ENCODE results near the gene P2RY8. TPM values are rescaled to one million over a fixed set of nuclear protein-coding genes. Genes with fewer than 3 reads are reported as not detected.
"Not testable (repeated sequence)": the region's sequence is repeated elsewhere in the genome, so short reads cannot be mapped to it uniquely, and the experiment has no call there.

P2RY8 gene
- total and polyA plus RNA-seq, 4 donors = 0.31 to 5.5 (median 3.0) TPM

DNA sequence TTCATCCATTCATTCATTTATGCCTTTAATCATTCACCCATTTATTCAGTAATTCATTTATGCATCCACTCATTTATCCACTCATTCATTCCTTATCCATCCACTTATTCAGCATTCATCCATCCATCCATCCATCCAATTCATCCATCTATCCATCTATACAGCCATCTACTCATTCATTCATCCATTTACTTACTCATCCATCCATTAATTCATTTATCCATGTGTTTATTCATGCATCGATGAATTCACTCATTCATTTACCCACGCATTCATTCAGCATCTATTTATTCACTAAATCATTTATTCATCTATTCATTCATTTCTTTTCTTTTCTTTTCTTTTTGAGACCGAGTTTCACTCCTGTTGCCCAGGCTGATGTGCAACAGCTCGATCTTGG, 10.4 kb downstream of the P2RY8 start:
- 83 to 89% methylated on average over 4 of the region's 4 CpGs for WGBS, 2 donors
- Histone ChIP-seq H3K27ac (ENCODE audit: low read depth in 1 of 2, low read length in 2 of 2) (no peak overlapping the region), H3K4me3 (ENCODE audit: low read length in 2 of 2) (no peak overlapping the region), H3K4me1 (ENCODE audit: control insufficient read depth in 1 of 2, insufficient read depth in 2 of 2, low read length in 2 of 2) (no peaks in the 10 kb centered on the region), H3K9me3 (ENCODE audit: control insufficient read depth, low read length) (no peaks in the 10 kb centered on the region), H3K27me3 (ENCODE audit: control insufficient read depth in 1 of 2, insufficient read depth in 2 of 2, low read length in 1 of 2) (no peaks in the 10 kb centered on the region), H3K36me3 (ENCODE audit: control insufficient read depth in 1 of 2, insufficient read depth in 2 of 2, low read length in 1 of 2) (no peaks in the 10 kb centered on the region)
- DNase-seq (no peak), ATAC-seq (ENCODE audit: low FRiP score) (no peak)
- intact Hi-C loops (cut with DNase I) = no loop called here

DNA sequence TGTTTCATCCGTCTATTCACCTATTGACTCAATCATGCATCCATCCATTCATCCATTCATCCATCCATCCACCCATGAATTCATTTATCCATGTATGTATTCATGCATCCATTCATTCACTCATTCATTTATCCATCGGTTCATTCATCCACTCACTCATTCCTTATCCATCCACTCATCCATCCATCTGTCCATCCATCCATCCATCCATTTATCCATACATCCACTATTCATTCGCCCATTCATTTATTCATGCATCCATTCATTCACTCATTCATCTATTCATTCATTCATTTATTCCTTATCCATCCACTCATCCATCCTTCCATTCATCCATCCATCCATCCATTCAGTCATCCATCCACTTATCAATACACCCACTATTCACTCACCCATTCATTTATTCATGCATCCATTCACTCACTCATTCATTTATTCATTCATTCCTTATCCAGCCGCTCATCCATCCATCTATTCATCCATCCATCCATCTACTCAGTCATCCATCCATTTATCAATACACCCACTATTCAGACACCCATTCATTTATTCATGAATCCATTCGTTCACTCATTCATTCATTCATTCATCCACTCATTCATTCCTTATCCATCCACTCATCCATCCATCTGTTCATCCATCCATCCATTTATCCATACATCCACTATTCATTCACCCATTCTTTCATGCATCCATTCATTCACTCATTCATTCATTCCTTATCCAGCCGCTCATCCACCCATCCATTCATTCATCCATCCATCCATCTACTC, 11.2 kb downstream of the P2RY8 start:
- Histone ChIP-seq H3K9me3 (ENCODE audit: control insufficient read depth, low read length) (no peaks in the 10 kb centered on the region), H3K27me3 (ENCODE audit: control insufficient read depth in 1 of 2, insufficient read depth in 2 of 2, low read length in 1 of 2) (no peaks in the 10 kb centered on the region), H3K4me3 (ENCODE audit: low read length in 2 of 2) (no peak overlapping the region), H3K4me1 (ENCODE audit: control insufficient read depth in 1 of 2, insufficient read depth in 2 of 2, low read length in 2 of 2) (no peaks in the 10 kb centered on the region), H3K27ac (ENCODE audit: low read depth in 1 of 2, low read length in 2 of 2) (no peak overlapping the region), H3K36me3 (ENCODE audit: control insufficient read depth in 1 of 2, insufficient read depth in 2 of 2, low read length in 1 of 2) (no peaks in the 10 kb centered on the region)
- 78 to 81% methylated on average over 6 of the region's 6 CpGs for WGBS, 2 donors
- DNase-seq (no peak), ATAC-seq (ENCODE audit: low FRiP score) (no peak)
- intact Hi-C loops (cut with DNase I) = no loop called here

DNA sequence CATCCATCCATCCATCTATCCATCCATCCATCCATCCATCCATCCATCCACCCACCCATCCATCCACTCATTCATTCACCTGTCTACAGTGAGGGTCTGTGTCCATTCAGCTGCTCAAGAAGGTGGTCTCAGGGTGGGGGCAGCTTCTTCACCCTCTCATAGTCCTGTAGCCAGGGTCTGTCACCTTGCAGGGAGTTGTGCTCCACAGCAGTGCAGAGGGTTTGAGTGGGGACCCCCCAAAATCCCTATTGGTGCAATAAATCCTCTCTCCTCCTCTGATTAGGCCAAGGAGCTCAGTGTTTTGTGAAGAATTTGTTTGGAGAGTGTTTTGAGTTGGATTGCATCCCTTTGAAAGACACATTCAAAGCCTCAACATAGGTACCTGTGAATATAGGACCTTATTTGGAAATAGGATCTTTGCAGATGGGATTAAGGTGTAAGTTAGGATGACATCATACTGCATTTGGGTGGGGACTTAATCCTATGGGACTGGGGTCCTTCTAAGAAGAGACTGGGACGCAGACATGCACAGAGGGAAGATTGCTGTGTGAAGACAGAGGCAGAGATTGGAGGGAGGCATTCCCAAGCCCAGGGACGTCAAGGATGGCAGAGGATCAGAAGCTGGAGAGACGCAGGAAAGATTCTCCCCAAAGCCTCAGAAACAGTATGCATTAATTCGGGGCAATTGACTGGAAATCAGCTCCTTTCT, 12.0 kb downstream of the P2RY8 start:
- no peaks in the 10 kb centered on the region for H3K36me3 ChIP-seq (ENCODE audit: control insufficient read depth in 1 of 2, insufficient read depth in 2 of 2, low read length in 1 of 2)
- DNase-seq (no peak), ATAC-seq (ENCODE audit: low FRiP score) (no peak)
- no peaks in the 10 kb centered on the region for H3K9me3 ChIP-seq (ENCODE audit: control insufficient read depth, low read length)
- WGBS, 2 donors = 74 to 76% methylated on average over 4 of the region's 4 CpGs
- intact Hi-C loops (cut with DNase I) = no loop called here
- H3K27ac ChIP-seq (ENCODE audit: low read depth in 1 of 2, low read length in 2 of 2) = no peak overlapping the region
- no peaks in the 10 kb centered on the region for H3K27me3 ChIP-seq (ENCODE audit: control insufficient read depth in 1 of 2, insufficient read depth in 2 of 2, low read length in 1 of 2)
- H3K4me1 ChIP-seq (ENCODE audit: control insufficient read depth in 1 of 2, insufficient read depth in 2 of 2, low read length in 2 of 2) = no peaks in the 10 kb centered on the region
- H3K4me3 ChIP-seq (ENCODE audit: low read length in 2 of 2) = no peak overlapping the region

DNA sequence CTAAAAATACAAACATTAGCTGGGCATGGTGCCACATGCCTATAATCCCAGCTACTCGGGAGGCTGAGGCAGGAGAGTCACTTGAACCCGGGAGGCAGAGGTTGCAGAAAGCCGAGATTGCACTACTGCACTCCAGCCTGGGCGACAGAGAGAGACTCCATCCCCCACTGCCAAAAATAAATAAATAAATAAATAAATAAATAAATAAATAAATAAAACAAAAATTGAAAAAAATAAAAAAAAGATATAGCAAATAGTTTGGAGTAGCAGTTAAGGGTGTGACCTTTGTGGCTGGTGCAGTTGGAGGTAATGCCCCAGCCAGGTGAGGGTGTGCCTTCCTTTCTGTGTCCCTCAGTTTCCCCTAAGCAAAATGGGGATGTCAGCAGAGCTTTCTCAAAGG, 14.1 kb downstream of the P2RY8 start:
- WGBS, 2 donors = 70 to 75% methylated on average over 4 of the region's 4 CpGs

DNA sequence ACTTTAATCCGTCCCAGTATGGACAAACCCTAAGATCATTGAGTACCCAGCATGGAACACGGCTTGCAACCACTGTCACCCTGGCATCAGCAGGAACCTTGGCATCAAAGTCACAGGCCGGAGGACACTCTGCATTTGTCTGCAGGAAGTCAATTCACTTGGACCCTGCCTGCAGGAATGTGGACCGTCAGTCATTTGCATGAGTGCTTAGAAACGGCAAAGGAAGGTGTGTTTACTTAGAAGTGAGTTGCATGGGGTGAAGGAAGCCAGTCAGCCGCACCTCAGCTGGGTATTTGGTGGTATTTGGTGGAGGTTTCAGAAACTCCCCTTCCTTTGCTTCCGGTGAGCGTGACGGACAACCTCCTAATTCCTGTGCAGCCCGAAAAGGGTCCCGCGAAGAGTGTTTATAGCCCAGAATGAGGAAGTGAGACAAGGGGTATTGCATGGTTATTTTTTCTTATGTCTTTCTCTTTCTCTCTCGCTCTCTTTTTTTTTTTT, 15.5 kb downstream of the P2RY8 start:
- intact Hi-C loops (cut with DNase I) = no loop called here
- Histone ChIP-seq H3K4me1 (ENCODE audit: control insufficient read depth in 1 of 2, insufficient read depth in 2 of 2, low read length in 2 of 2) (no peaks in the 10 kb centered on the region), H3K36me3 (ENCODE audit: control insufficient read depth in 1 of 2, insufficient read depth in 2 of 2, low read length in 1 of 2) (no peaks in the 10 kb centered on the region), H3K27ac (ENCODE audit: low read depth in 1 of 2, low read length in 2 of 2) (no peak overlapping the region), H3K9me3 (ENCODE audit: control insufficient read depth, low read length) (no peaks in the 10 kb centered on the region), H3K4me3 (ENCODE audit: low read length in 2 of 2) (no peak overlapping the region), H3K27me3 (ENCODE audit: control insufficient read depth in 1 of 2, insufficient read depth in 2 of 2, low read length in 1 of 2) (no peaks in the 10 kb centered on the region)
- WGBS, 2 donors = 57 to 58% methylated on average over 12 to 13 of the region's 13 CpGs
- ATAC-seq (ENCODE audit: low FRiP score) (no peak), DNase-seq (no peak)

More for the DNA sequence above, 14.1 kb downstream of the P2RY8 start:
- H3K4me1 ChIP-seq (ENCODE audit: control insufficient read depth in 1 of 2, insufficient read depth in 2 of 2, low read length in 2 of 2); H3K27ac ChIP-seq (ENCODE audit: low read depth in 1 of 2, low read length in 2 of 2); intact Hi-C loops (cut with DNase I); DNase-seq; H3K27me3 ChIP-seq (ENCODE audit: control insufficient read depth in 1 of 2, insufficient read depth in 2 of 2, low read length in 1 of 2); H3K9me3 ChIP-seq (ENCODE audit: control insufficient read depth, low read length); H3K36me3 ChIP-seq (ENCODE audit: control insufficient read depth in 1 of 2, insufficient read depth in 2 of 2, low read length in 1 of 2); H3K4me3 ChIP-seq (ENCODE audit: low read length in 2 of 2); ATAC-seq (ENCODE audit: low FRiP score): not testable (repeated sequence)

DNA sequence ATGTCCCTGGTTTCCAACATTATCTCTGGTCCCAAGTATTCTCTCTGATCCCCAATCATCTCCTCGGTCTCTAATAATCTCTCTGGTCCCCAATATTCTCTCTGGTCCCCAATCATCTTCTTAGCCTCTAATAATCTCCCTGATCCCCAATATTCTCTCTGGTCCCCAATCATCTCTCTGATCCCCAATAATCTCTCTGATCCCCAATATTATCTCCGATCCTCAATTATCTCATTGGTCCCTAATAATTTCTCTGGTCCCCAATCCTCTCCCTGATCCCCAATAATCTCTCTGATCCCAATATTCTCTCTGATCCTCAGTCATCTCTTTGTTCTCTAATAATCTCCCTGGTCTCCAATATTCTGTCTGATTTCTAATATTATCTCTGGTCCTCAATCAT, 16.6 kb downstream of the P2RY8 start:
- Histone ChIP-seq H3K27ac (ENCODE audit: low read depth in 1 of 2, low read length in 2 of 2) (no peak overlapping the region), H3K4me3 (ENCODE audit: low read length in 2 of 2) (no peak overlapping the region), H3K9me3 (ENCODE audit: control insufficient read depth, low read length) (no peaks in the 10 kb centered on the region)

DNA sequence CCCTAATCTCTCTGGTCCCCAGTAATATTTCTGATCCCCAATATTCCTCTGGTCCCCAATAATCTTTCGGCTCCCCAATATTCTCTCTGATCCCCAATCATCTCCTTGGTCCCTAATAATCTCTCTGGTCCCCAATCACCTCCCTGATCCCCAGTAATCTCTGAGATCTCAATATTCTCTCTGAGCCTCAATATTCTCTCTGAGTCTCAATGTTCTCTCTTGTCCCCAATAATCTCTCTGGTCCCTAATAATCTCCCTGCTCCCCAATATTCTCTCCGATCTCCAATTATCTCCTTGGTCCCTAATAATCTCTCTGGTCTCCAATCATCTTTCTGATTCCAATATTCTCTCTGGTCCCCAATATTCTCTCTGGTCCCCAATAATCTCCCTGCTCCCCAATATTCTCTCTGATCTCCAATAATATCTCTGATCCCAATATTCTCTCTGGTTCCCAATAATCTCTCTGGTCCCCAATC, 17.9 kb downstream of the P2RY8 start:
- DNase-seq = no peak
- H3K36me3 ChIP-seq (ENCODE audit: control insufficient read depth in 1 of 2, insufficient read depth in 2 of 2, low read length in 1 of 2) = no peaks in the 10 kb centered on the region
- intact Hi-C loops (cut with DNase I) = no loop called here
- 94 to 96% methylated on average over 2 of the region's 2 CpGs for WGBS, 2 donors
- no peak for ATAC-seq (ENCODE audit: low FRiP score)
- H3K4me1 ChIP-seq (ENCODE audit: control insufficient read depth in 1 of 2, insufficient read depth in 2 of 2, low read length in 2 of 2) = no peaks in the 10 kb centered on the region
- H3K27me3 ChIP-seq (ENCODE audit: control insufficient read depth in 1 of 2, insufficient read depth in 2 of 2, low read length in 1 of 2) = no peaks in the 10 kb centered on the region
- no peaks in the 10 kb centered on the region for H3K9me3 ChIP-seq (ENCODE audit: control insufficient read depth, low read length)
- H3K27ac ChIP-seq (ENCODE audit: low read depth in 1 of 2, low read length in 2 of 2) = no peak overlapping the region
- H3K4me3 ChIP-seq (ENCODE audit: low read length in 2 of 2) = no peak overlapping the region

More for the DNA sequence above, 16.6 kb downstream of the P2RY8 start:
- H3K36me3 ChIP-seq (ENCODE audit: control insufficient read depth in 1 of 2, insufficient read depth in 2 of 2, low read length in 1 of 2) = no peaks in the 10 kb centered on the region
- no peaks in the 10 kb centered on the region for H3K4me1 ChIP-seq (ENCODE audit: control insufficient read depth in 1 of 2, insufficient read depth in 2 of 2, low read length in 2 of 2)
- intact Hi-C loops (cut with DNase I) = no loop called here
- ATAC-seq (ENCODE audit: low FRiP score) = no peak
- 54 to 85% methylated on average over 2 of the region's 2 CpGs for WGBS, 2 donors
- H3K27me3 ChIP-seq (ENCODE audit: control insufficient read depth in 1 of 2, insufficient read depth in 2 of 2, low read length in 1 of 2) = no peaks in the 10 kb centered on the region
- no peak for DNase-seq

DNA sequence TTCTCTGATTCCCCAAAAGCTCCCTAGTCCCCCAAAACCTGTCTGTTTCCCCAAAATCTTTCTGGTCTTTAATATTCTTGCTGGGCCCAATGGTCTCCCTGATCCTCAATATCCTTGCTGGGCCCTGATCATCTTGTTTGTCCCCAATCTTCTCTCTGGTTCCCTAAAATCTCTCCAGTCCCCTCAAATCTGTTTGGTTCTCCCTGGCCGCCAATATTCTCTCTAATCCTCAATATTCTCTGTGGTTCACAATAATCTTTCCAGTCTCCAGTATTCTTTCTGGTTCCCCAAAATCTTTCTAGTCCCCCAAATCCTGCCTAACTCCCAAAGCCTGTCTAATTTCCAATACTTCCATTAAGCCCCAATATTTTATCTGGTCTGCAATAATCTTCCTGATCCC, 18.5 kb downstream of the P2RY8 start:
- intact Hi-C loops (cut with DNase I) = no loop called here
- Histone ChIP-seq H3K9me3 (ENCODE audit: control insufficient read depth, low read length) (no peaks in the 10 kb centered on the region), H3K27me3 (ENCODE audit: control insufficient read depth in 1 of 2, insufficient read depth in 2 of 2, low read length in 1 of 2) (no peaks in the 10 kb centered on the region), H3K36me3 (ENCODE audit: control insufficient read depth in 1 of 2, insufficient read depth in 2 of 2, low read length in 1 of 2) (no peaks in the 10 kb centered on the region), H3K4me3 (ENCODE audit: low read length in 2 of 2) (no peak overlapping the region), H3K4me1 (ENCODE audit: control insufficient read depth in 1 of 2, insufficient read depth in 2 of 2, low read length in 2 of 2) (no peaks in the 10 kb centered on the region), H3K27ac (ENCODE audit: low read depth in 1 of 2, low read length in 2 of 2) (no peak overlapping the region)
- no peak for ATAC-seq (ENCODE audit: low FRiP score)
- DNase-seq = no peak
- WGBS, 2 donors = 90 to 96% methylated on average over 1 of the region's 1 CpG

Measured in aorta (tissue), 5 donors.